NB4 (cell line): ENCODE results near the gene ASCC1.

Source experiments
- DNase-seq: peaks from one replicate; pipeline ENCODE4 v3.0.0; 2010; ENCODE audit warnings: low read depth
- H3K4me3 ChIP-seq: one replicate; pipeline ENCODE4 v1.5.1; 2011; ENCODE audit warnings: mild to moderate bottlenecking, low read depth, low read length, moderate library complexity
- MYC ChIP-seq: IDR thresholded peaks from 2 replicates; pipeline ENCODE4 v1.6.1; 2011; ENCODE audit warnings: low read depth, low read length
- POLR2A ChIP-seq: IDR thresholded peaks from 2 replicates; pipeline ENCODE4 v1.6.1; 2011; ENCODE audit warnings: mild to moderate bottlenecking; ENCODE audit not compliant: insufficient read length; ENCODE audit errors: extremely low read depth
- TF ChIP-seq, protein P1 (sequence below): IDR thresholded peaks from one replicate; pipeline ENCODE4 v1.5.1; 2012; ENCODE audit warnings: low read depth, low read length
- TF ChIP-seq, protein P2 (sequence below): IDR thresholded peaks from 2 replicates; pipeline ENCODE4 v1.6.1; 2011; ENCODE audit warnings: low read depth, low read length

ASCC1 gene

DNA sequence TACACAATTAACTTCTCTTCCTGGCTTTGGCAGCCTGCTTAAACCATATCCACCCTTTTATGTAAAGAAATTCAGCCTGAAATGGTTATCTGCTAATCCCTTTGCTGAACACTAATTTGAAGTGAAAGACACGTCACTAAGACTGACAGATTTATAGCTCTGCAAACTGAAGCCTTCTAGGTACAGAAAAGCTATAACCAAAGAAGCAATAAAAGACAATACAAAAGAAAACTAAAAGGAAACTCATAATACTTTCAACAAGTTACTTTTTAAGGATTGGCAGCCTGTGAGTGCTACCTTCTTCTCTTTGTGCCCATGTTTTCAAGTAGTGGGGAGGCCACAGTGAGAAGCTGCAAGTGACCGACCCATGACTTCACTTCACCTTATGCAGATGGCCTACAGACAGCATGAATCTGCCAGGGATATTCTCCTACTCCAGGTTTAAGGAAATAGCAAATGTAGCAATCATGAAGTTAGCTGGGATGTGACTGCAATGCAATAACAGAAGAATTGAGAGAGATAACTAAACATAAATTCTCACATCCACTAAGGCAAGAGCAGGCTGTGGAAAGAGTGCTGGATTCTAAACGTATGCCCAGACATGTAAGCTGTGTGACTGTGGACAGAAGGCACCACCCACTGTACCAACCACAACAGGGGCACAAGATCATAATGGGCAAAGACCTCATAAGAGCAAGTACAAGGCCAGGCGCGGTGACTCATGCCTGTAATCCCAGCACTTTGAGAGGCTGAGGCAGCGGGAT is 117.1 kb downstream of the ASCC1 start:
- no peak for TF ChIP-seq POLR2A
- TF ChIP-seq, protein P1, sequence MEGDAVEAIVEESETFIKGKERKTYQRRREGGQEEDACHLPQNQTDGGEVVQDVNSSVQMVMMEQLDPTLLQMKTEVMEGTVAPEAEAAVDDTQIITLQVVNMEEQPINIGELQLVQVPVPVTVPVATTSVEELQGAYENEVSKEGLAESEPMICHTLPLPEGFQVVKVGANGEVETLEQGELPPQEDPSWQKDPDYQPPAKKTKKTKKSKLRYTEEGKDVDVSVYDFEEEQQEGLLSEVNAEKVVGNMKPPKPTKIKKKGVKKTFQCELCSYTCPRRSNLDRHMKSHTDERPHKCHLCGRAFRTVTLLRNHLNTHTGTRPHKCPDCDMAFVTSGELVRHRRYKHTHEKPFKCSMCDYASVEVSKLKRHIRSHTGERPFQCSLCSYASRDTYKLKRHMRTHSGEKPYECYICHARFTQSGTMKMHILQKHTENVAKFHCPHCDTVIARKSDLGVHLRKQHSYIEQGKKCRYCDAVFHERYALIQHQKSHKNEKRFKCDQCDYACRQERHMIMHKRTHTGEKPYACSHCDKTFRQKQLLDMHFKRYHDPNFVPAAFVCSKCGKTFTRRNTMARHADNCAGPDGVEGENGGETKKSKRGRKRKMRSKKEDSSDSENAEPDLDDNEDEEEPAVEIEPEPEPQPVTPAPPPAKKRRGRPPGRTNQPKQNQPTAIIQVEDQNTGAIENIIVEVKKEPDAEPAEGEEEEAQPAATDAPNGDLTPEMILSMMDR: no peak
- TF ChIP-seq, protein P2, sequence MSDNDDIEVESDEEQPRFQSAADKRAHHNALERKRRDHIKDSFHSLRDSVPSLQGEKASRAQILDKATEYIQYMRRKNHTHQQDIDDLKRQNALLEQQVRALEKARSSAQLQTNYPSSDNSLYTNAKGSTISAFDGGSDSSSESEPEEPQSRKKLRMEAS: no peak
- TF ChIP-seq MYC: no peak
- H3K4me3 ChIP-seq: no peak overlapping the region
- DNase-seq: no peak

DNA sequence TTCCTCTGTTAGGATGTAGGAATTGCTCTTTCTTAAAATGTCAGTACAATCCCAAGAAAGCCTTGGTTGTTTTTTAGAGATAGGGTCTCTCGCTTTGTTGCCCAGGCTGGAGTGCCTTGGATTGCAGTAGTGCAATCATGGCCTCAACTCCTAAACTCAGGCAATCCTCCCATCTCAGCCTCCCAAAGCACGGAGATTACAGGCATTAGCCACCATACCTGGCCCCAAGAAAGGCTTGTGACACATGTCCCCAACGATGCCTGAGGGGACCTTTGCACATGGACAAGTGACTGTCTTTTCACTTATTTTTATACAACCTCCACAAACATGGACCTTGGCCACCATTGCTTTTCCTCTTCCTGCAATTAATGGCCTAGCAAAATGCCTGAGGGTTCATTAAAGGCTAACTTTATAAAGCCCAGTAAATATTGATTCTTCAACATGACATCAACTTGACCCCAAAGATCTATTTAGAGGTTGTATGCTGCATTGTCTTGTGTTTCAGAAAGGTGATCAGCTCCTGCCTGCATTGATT is 117.7 kb downstream of the ASCC1 start:
- no peak for TF ChIP-seq MYC
- TF ChIP-seq, protein P2: no peak
- no peak for TF ChIP-seq POLR2A
- TF ChIP-seq, protein P1: no peak
- DNase-seq: no peak
- H3K4me3 ChIP-seq: no peak overlapping the region

DNA sequence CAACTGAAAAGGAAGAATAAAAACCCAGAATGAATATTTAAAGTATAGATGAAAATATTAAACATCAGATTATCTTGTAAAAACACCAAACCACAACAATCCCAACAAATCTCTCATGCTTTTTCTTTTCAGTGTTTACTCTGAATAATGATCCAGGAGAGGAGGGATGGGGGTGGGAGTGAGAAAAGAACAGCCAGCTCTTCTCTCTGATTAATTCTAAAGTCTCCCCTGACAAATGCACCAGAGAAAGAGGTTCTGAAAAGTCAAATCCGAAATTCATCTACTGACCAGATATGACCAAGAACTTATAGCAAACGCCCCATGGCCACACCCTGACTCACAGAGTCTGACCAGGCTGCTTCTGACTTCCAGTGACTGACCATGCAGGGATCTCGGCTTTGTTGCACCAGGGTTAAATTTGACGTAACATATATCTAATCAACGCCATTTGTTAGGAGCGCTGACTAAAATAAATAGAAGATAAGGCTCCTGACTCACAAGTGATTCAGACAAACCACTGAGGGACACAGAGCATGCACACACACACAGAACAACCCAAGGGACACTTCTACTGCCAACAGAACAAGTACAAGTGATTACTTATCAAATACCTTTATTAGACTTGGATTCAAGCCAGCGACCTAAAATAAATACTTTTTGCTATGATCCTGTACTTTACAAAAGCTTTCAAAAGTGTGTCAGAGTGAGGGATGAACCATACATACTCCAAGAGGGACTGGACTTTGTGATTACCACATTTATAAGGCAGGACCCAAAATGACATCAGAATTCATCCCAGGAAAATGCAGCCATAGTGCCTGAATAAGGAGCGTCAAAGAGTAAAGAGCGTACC is 118.4 kb downstream of the ASCC1 start:
- TF ChIP-seq POLR2A (no peak), MYC (no peak)
- TF ChIP-seq, protein P2: no peak
- TF ChIP-seq, protein P1: no peak
- DNase-seq: no peak
- H3K4me3 ChIP-seq: no peak overlapping the region

DNA sequence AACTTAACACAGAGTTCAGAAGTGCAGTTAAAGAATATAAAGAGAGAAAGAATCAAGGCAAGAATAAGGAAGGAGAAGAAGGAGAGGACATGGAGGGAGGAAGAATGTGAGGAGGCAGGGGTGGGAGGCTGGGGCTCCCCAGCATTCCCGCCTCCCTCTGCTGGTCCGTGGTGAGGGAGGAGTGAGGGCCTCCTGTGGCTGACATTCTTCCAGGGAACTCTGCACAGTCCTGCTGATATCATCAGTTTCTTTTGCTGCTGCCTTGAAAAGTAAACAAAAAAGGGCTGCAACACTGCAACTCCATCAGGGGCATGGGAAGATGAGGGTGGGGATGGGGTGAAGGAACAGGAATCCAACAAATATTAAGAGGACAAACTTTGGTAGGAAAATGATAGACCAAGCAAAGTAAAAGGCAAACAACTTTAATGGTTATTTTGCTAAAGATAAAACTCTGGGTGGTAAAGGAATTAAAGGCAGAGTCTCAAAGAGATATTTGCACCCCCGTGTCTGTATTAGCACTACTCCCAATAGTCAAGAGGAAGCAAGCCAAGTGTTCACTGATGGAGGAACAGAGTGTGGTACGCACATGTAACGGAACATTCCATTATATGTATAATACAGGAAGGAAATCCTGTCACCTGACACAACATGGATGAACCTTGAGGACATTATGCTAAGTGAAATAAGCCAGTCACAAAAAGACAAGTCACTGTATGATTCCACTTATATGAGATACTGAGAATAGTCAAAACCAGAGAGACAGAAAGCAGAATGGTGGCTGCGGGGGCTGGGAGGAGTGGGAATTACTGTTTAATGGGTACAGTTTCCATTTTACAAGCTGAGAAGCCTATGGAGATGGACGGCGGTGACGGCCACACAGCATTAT is 119.7 kb downstream of the ASCC1 start:
- no peak overlapping the region for H3K4me3 ChIP-seq
- DNase-seq: no peak
- TF ChIP-seq, protein P1: no peak
- no peak for TF ChIP-seq POLR2A
- TF ChIP-seq, protein P2: no peak
- TF ChIP-seq MYC: no peak

DNA sequence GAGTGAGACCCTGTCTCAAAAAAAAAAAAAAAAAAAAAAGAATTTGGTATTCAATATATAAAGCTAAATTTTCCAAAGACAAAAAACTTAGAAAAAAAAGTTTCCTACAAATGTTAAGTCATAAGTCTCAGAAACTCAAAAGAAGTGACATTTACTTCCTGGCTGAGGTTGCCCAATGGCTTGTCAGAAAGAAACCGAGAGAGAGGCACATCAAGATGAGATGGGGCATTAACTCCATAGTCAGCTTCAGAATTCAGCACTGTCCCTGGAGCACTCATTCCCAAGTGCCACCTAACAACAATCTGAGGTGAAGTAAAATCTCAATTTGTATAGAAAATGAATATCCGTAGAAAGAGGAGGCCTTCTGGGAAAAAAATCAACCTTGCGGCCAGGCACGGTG is 120.9 kb downstream of the ASCC1 start:
- no peak for TF ChIP-seq POLR2A
- no peak overlapping the region for H3K4me3 ChIP-seq
- DNase-seq: no peak
